ENCODE results near the gene PLPPR1.

DNA sequence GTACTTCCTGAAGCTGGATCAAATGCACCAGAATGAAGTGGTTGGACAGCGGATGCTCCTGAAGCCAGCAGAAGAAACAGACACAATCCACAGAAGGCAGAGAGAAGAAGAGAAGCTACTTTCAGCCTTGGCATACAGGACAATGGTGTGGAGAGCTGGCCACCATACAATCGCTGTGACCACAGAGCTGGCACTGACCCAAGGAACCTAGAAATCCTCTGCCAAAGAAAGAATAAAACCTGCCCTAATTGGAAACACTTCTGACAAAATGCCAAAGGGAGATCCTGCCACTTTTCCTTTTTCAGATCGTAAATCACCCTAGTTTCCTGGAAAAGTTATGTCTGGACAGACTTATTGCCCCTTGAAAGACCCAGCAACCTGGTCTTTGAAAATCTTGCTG lies 278.5 kb downstream of the PLPPR1 start:
- TF ChIP-seq, protein P1, sequence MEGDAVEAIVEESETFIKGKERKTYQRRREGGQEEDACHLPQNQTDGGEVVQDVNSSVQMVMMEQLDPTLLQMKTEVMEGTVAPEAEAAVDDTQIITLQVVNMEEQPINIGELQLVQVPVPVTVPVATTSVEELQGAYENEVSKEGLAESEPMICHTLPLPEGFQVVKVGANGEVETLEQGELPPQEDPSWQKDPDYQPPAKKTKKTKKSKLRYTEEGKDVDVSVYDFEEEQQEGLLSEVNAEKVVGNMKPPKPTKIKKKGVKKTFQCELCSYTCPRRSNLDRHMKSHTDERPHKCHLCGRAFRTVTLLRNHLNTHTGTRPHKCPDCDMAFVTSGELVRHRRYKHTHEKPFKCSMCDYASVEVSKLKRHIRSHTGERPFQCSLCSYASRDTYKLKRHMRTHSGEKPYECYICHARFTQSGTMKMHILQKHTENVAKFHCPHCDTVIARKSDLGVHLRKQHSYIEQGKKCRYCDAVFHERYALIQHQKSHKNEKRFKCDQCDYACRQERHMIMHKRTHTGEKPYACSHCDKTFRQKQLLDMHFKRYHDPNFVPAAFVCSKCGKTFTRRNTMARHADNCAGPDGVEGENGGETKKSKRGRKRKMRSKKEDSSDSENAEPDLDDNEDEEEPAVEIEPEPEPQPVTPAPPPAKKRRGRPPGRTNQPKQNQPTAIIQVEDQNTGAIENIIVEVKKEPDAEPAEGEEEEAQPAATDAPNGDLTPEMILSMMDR (IDR thresholded peaks at IDR 0.05; ENCODE audit: low read length): no peak
- TF ChIP-seq EZH2 (IDR thresholded peaks at IDR 0.05; ENCODE audit: borderline replicate concordance, low read length): no peak

All from OCI-LY1 (cell line).